Measurements from ENCODE around the gene SYNRG. TPM values are rescaled to one million over a fixed set of nuclear protein-coding genes. Genes with fewer than 3 reads are reported as not detected.

Gene SYNRG
- total RNA-seq, 1 experiment from 2014 or later: 40.5 TPM

DNA sequence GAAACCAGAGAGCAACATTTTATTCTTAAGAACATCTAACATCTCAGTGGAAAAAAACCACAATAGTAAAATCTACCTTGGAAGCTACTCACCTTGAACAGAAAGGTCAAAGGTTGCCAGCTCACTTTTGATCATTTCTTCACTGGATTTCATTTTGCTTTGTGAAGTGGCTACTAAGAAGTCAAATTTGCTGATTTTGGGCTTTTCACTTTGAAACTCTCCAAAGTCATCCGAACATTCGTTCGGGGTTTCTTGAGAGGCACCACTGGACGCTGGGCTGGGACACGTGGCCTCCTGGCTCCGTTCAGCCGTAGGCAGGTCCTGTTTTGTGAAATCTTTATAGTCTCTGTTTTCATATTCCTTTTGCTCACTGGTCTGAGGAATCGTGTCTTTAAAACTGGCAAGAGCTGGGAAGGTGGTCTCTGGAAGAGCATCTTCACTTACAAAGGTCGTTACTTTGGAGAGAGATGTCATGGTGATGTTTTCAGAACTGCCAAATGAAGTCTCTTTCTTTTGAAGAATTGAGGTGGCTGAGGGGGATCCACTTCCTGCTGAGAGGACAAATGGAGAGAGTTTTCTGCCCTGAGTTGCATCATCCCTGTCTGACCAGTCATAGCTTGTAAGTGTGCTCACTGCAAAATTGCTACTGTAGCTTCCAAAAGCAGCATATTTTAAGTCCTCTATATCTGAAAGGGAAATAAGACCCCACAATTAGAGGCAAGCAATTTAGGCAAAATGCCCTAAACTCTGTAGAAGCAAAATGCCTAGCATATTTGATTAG, 67.1 kb downstream of the SYNRG start:
- H3K27ac Mint-ChIP-seq (ENCODE audit: unreplicated experiment): no peak overlapping the region
- H3K27me3 Mint-ChIP-seq (ENCODE audit: insufficient read depth, unreplicated experiment): no peaks in the 10 kb centered on the region
- DNase-seq: no peak
- BruUV-seq (replicated peaks): TSS peak; percentile 40
- Histone ChIP-seq H3K36me3 (ENCODE audit: control insufficient read depth, insufficient read depth, low read length) (peaks cover 4% of the 10 kb centered on the region), H3K4me1 (no peaks in the 10 kb centered on the region), H3K4me3 (ENCODE audit: low read depth, low read length) (no peak overlapping the region), H3K9me3 (no peaks in the 10 kb centered on the region), H3K27me3 (replicated peaks; ENCODE audit: control insufficient read depth, insufficient read depth, low read length) (no peaks in the 10 kb centered on the region)
- H3K4me3 Mint-ChIP-seq (ENCODE audit: unreplicated experiment): no peak overlapping the region
- no peaks in the 10 kb centered on the region for H3K9me3 Mint-ChIP-seq (ENCODE audit: unreplicated experiment)
- intact Hi-C loops (cut with micrococcal nuclease; ENCODE audit: unreplicated experiment): no loop called here
- H3K36me3 Mint-ChIP-seq (ENCODE audit: insufficient read depth, unreplicated experiment): peaks cover 38% of the 10 kb centered on the region
- TF ChIP-seq, protein P1, sequence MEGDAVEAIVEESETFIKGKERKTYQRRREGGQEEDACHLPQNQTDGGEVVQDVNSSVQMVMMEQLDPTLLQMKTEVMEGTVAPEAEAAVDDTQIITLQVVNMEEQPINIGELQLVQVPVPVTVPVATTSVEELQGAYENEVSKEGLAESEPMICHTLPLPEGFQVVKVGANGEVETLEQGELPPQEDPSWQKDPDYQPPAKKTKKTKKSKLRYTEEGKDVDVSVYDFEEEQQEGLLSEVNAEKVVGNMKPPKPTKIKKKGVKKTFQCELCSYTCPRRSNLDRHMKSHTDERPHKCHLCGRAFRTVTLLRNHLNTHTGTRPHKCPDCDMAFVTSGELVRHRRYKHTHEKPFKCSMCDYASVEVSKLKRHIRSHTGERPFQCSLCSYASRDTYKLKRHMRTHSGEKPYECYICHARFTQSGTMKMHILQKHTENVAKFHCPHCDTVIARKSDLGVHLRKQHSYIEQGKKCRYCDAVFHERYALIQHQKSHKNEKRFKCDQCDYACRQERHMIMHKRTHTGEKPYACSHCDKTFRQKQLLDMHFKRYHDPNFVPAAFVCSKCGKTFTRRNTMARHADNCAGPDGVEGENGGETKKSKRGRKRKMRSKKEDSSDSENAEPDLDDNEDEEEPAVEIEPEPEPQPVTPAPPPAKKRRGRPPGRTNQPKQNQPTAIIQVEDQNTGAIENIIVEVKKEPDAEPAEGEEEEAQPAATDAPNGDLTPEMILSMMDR (IDR thresholded peaks at IDR 0.05; ENCODE audit: insufficient read depth in 1 of 2, low read depth in 1 of 2, low read length in 1 of 2, severe bottlenecking in 1 of 2, unreplicated experiment in 1 of 2): no peak
- POLR2A ChIA-PET: no interaction called here
- peaks cover 6% of the 10 kb centered on the region for H3K4me1 Mint-ChIP-seq (ENCODE audit: low read depth, unreplicated experiment)
- CTCF ChIA-PET: interaction anchor here (0.6 kb wide), 1 partner anchor 23 kb away, joined by 3 read pairs; no protein-coding TSS in a partner anchor

DNA sequence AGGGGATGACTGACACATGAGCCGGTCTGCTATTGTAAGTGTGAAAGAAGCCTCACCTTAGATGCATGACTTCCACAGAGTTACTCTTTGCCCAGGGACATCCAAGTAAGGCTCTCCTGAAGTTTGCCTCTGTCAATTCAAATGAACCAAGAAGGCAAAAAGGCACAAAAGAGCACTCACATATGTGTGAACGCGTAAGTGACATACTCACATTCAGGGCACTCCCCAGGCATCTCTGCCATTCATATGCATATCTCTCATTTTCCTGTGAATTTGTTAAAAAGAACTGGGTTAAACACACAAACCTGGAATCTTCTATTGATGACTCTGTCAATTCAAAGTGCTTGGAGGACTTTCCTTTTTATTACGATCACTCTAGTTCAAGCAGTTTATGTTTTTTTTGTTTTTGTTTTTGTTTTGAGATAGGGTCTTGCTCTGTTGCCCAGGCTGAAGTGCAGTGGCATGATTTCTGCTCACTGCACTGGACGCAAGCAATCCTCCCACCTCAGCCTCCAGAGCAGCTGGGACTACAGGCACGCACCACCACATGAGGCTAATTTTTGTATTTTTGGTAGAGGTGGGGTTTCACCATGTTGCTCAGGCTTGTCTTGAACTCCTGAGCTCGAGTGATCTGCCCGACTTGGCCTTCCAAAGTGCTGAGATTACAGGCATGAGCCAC, 70.1 kb downstream of the SYNRG start:
- no peak overlapping the region for H3K27ac Mint-ChIP-seq (ENCODE audit: unreplicated experiment)
- Histone ChIP-seq H3K4me3 (ENCODE audit: low read depth, low read length) (no peak overlapping the region), H3K36me3 (ENCODE audit: control insufficient read depth, insufficient read depth, low read length) (peaks cover 4% of the 10 kb centered on the region), H3K4me1 (no peaks in the 10 kb centered on the region), H3K27me3 (replicated peaks; ENCODE audit: control insufficient read depth, insufficient read depth, low read length) (no peaks in the 10 kb centered on the region), H3K9me3 (no peaks in the 10 kb centered on the region)
- H3K27me3 Mint-ChIP-seq (ENCODE audit: insufficient read depth, unreplicated experiment): no peaks in the 10 kb centered on the region
- BruUV-seq (replicated peaks): no TSS peak
- no peaks in the 10 kb centered on the region for H3K9me3 Mint-ChIP-seq (ENCODE audit: unreplicated experiment)
- ChIA-PET POLR2A (no interaction called here), CTCF (no interaction called here)
- no peak overlapping the region for H3K4me3 Mint-ChIP-seq (ENCODE audit: unreplicated experiment)
- peaks cover 6% of the 10 kb centered on the region for H3K4me1 Mint-ChIP-seq (ENCODE audit: low read depth, unreplicated experiment)
- peaks cover 39% of the 10 kb centered on the region for H3K36me3 Mint-ChIP-seq (ENCODE audit: insufficient read depth, unreplicated experiment)
- intact Hi-C loops (cut with micrococcal nuclease; ENCODE audit: unreplicated experiment): no loop called here
- TF ChIP-seq, protein P1 (IDR thresholded peaks at IDR 0.05; ENCODE audit: insufficient read depth in 1 of 2, low read depth in 1 of 2, low read length in 1 of 2, severe bottlenecking in 1 of 2, unreplicated experiment in 1 of 2): no peak
- DNase-seq: no peak

DNA sequence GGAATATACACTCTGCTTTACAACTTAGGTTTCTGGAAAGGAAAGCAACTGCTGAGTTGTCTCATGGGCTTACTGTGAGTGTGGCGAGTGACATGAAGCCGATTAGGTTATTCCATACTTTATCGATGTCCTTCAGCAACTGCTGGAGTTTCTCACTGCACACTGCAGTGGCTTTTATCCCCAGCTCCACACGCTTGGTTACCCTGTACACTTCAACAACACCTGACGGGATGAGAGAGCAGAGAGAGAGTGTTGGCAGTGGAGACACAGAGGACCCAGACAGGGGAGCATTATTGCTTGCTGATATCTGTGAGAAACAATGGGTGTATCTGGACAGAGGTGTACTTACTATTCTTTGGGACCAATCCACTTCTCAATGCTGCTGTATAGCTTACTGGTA, 73.3 kb downstream of the SYNRG start:
- no peaks in the 10 kb centered on the region for H3K27me3 Mint-ChIP-seq (ENCODE audit: insufficient read depth, unreplicated experiment)
- ChIA-PET CTCF (no interaction called here), POLR2A (no interaction called here)
- H3K4me3 Mint-ChIP-seq (ENCODE audit: unreplicated experiment): no peak overlapping the region
- Histone ChIP-seq H3K4me1 (no peaks in the 10 kb centered on the region), H3K4me3 (ENCODE audit: low read depth, low read length) (no peak overlapping the region), H3K27me3 (replicated peaks; ENCODE audit: control insufficient read depth, insufficient read depth, low read length) (no peaks in the 10 kb centered on the region), H3K9me3 (no peaks in the 10 kb centered on the region), H3K36me3 (ENCODE audit: control insufficient read depth, insufficient read depth, low read length) (peaks cover 2% of the 10 kb centered on the region)
- H3K4me1 Mint-ChIP-seq (ENCODE audit: low read depth, unreplicated experiment): peaks cover 3% of the 10 kb centered on the region
- no peak overlapping the region for H3K27ac Mint-ChIP-seq (ENCODE audit: unreplicated experiment)
- no peaks in the 10 kb centered on the region for H3K9me3 Mint-ChIP-seq (ENCODE audit: unreplicated experiment)
- no peak for DNase-seq
- intact Hi-C loops (cut with micrococcal nuclease; ENCODE audit: unreplicated experiment): no loop called here
- TF ChIP-seq, protein P1 (IDR thresholded peaks at IDR 0.05; ENCODE audit: insufficient read depth in 1 of 2, low read depth in 1 of 2, low read length in 1 of 2, severe bottlenecking in 1 of 2, unreplicated experiment in 1 of 2): no peak
- H3K36me3 Mint-ChIP-seq (ENCODE audit: insufficient read depth, unreplicated experiment): peaks cover 49% of the 10 kb centered on the region
- no TSS peak for BruUV-seq (replicated peaks)

All from Caco-2 (cell line).